Mononuclear cell (primary cell): ENCODE data around the gene CDH4. TPM values are rescaled to one million over a fixed set of nuclear protein-coding genes. Genes with fewer than 3 reads are reported as not detected.

Experiments
- H3K27me3 ChIP-seq: 2 replicates; pipeline ENCODE4 v1.6.0; 2011; ENCODE audit warnings: low read length, control low read depth; ENCODE audit not compliant: insufficient read depth
- H3K4me1 ChIP-seq: 2 replicates; pipeline ENCODE4 v1.5.1; 2011; ENCODE audit warnings: mild to moderate bottlenecking, low read length, control low read depth; ENCODE audit not compliant: insufficient read depth
- H3K4me3 ChIP-seq: 2 replicates; pipeline ENCODE4 v1.5.1; 2011; ENCODE audit warnings: mild to moderate bottlenecking, low read length, moderate library complexity
- H3K9me3 ChIP-seq: 2 replicates; pipeline ENCODE4 v1.5.1; 2011; ENCODE audit warnings: low read depth, mild to moderate bottlenecking, control low read depth, low read length
- total RNA-seq: library from RNA; depleted of rRNA; stranded (reverse); fragments of >200 nt; gene quantifications from one replicate; pipeline ENCODE4 v1.2.3, GENCODE V29; 2012

The CDH4 gene
- total RNA-seq, 1 donor, result under 0.01 TPM

GRCh38 chr20:61521687-61522420 is 269.8 kb downstream of the CDH4 start:
- Histone ChIP-seq H3K27me3 (no peaks in the 10 kb centered on the region), H3K4me3 (no peak overlapping the region), H3K4me1 (no peaks in the 10 kb centered on the region), H3K9me3 (no peaks in the 10 kb centered on the region)

- no peaks in the 10 kb centered on the region for H3K9me3 ChIP-seq
- no peak overlapping the region for H3K4me3 ChIP-seq
- no peaks in the 10 kb centered on the region for H3K27me3 ChIP-seq
- no peaks in the 10 kb centered on the region for H3K4me1 ChIP-seq
Measured at GRCh38 chr20:61522498-61523090, 270.5 kb downstream of the CDH4 start.

DNA sequence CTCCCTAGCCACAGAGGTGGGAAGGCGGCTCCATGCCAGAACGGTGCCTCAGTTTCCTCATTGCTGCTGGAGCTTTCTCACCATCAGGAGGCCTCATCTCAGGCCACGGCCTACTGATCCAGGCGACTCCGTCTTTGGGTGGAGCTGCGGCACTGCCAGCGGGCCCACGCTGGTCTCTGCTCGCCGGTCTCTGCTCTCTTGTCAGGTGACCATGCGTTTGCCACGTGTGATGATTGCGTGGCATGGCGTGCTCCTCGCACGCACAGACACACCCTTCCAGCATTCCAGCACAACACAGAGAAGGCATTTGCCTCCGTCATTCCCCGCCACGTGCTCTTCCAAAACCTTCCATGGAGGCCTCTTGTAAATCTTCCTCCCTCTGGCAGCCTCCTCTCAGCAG is 271.1 kb downstream of the CDH4 start:
- Histone ChIP-seq H3K4me3 (no peak overlapping the region), H3K27me3 (no peaks in the 10 kb centered on the region), H3K9me3 (no peaks in the 10 kb centered on the region)

GRCh38 chr20:61524951-61525666 is 273.0 kb downstream of the CDH4 start:
- Histone ChIP-seq H3K27me3 (no peaks in the 10 kb centered on the region), H3K4me3 (no peak overlapping the region), H3K9me3 (no peaks in the 10 kb centered on the region), H3K4me1 (no peaks in the 10 kb centered on the region)

More for the DNA sequence above, 271.1 kb downstream of the CDH4 start:
- no peaks in the 10 kb centered on the region for H3K4me1 ChIP-seq

- H3K9me3 ChIP-seq, result no peaks in the 10 kb centered on the region
Measured at GRCh38 chr20:61525781-61526431, 273.8 kb downstream of the CDH4 start.

GRCh38 chr20:61526907-61527306 is 274.8 kb downstream of the CDH4 start:
- H3K4me1 ChIP-seq, result no peaks in the 10 kb centered on the region
- no peak overlapping the region for H3K4me3 ChIP-seq
- H3K27me3 ChIP-seq, result no peaks in the 10 kb centered on the region
- no peaks in the 10 kb centered on the region for H3K9me3 ChIP-seq

More at GRCh38 chr20:61525781-61526431, 273.8 kb downstream of the CDH4 start:
- no peaks in the 10 kb centered on the region for H3K27me3 ChIP-seq
- no peaks in the 10 kb centered on the region for H3K4me1 ChIP-seq
- no peak overlapping the region for H3K4me3 ChIP-seq

GRCh38 chr20:61527626-61528025 is 275.6 kb downstream of the CDH4 start:
- H3K4me3 ChIP-seq, result no peak overlapping the region
- H3K4me1 ChIP-seq, result no peaks in the 10 kb centered on the region
- no peaks in the 10 kb centered on the region for H3K9me3 ChIP-seq
- H3K27me3 ChIP-seq, result no peaks in the 10 kb centered on the region

- H3K4me3 ChIP-seq, result no peak overlapping the region
- no peaks in the 10 kb centered on the region for H3K27me3 ChIP-seq
- H3K4me1 ChIP-seq, result no peaks in the 10 kb centered on the region
- no peaks in the 10 kb centered on the region for H3K9me3 ChIP-seq
Measured at GRCh38 chr20:61528591-61528990, 276.5 kb downstream of the CDH4 start.

- no peaks in the 10 kb centered on the region for H3K27me3 ChIP-seq
- H3K9me3 ChIP-seq, result no peaks in the 10 kb centered on the region
- H3K4me1 ChIP-seq, result no peaks in the 10 kb centered on the region
- no peak overlapping the region for H3K4me3 ChIP-seq
Measured at GRCh38 chr20:61529354-61529753, 277.3 kb downstream of the CDH4 start.

- Histone ChIP-seq H3K27me3 (no peaks in the 10 kb centered on the region), H3K4me3 (no peak overlapping the region), H3K4me1 (no peaks in the 10 kb centered on the region), H3K9me3 (no peaks in the 10 kb centered on the region)
Measured at GRCh38 chr20:61531553-61532345, 279.7 kb downstream of the CDH4 start.

GRCh38 chr20:61532736-61533135 is 280.7 kb downstream of the CDH4 start:
- H3K4me1 ChIP-seq, result no peaks in the 10 kb centered on the region
- H3K4me3 ChIP-seq, result no peak overlapping the region
- H3K9me3 ChIP-seq, result no peaks in the 10 kb centered on the region
- no peaks in the 10 kb centered on the region for H3K27me3 ChIP-seq

DNA sequence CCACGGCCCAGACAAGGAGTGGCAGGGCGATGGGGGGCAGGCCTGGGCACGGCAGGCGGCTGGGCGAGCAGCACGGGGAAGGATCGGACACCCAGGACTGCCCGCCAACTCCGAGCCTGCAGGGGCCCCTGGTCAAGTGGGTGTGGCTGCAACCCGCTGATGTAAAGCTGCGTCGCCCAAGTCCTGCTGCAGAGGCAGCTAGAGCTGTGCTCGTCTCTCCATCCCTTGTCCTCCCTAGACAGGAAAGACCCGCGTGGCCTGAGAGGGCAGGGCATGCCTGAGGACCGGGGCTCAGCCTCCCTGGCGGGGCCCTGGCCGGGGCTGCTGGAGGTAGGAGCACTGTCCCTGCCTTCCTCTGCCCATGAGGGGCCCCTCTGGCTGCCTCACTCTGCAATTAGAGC is 281.2 kb downstream of the CDH4 start:
- Histone ChIP-seq H3K4me1 (no peaks in the 10 kb centered on the region), H3K9me3 (no peaks in the 10 kb centered on the region), H3K27me3 (no peaks in the 10 kb centered on the region), H3K4me3 (no peak overlapping the region)

GRCh38 chr20:61534346-61534745 is 282.3 kb downstream of the CDH4 start:
- Histone ChIP-seq H3K4me1 (no peaks in the 10 kb centered on the region), H3K27me3 (no peaks in the 10 kb centered on the region), H3K4me3 (no peak overlapping the region), H3K9me3 (no peaks in the 10 kb centered on the region)

DNA sequence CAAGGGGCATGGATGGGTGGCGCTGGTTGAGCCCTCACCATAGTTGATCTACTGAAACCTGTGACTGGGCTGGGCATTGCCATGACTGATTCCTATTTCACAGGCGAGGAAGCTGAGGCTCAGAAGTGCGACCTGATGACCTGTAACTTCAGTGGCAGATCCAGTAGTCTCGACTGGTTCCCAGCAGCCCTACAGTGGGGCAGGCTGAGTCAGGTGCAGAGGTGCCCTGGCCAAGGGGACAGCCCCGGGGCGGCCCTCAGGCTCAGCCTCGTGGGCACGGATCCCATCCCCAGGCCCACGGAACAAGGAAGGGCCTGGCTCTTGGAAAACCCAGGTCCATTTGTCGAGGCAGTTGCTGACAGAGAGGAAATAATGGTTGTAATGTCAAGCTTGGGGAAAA is 283.0 kb downstream of the CDH4 start:
- H3K9me3 ChIP-seq, result no peaks in the 10 kb centered on the region
- H3K4me3 ChIP-seq, result no peak overlapping the region
- H3K27me3 ChIP-seq, result no peaks in the 10 kb centered on the region
- H3K4me1 ChIP-seq, result no peaks in the 10 kb centered on the region
